Right atrium auricular region (tissue), 2 donors: ENCODE data around the gene TST. TPM values are rescaled to one million over a fixed set of nuclear protein-coding genes. Genes with fewer than 3 reads are reported as not detected.

Experiments used
- DNase-seq: peaks from one replicate; pipeline ENCODE4 v3.0.0-alpha.2; 2019; ENCODE audit warnings: low spot score
- H3K27ac ChIP-seq, 2 donors: fragments of 200-600 bp; sonication (generic); 1 replicate in 1 of 2; 2 replicates in 1 of 2; pipeline ENCODE4 v1.5.1; 2016 to 2019
- H3K27me3 ChIP-seq, 2 donors: fragments of 200-600 bp; sonication (generic); one replicate each; pipeline versions ENCODE4 v1.5.1 to v1.6.0; 2017 to 2019
- H3K36me3 ChIP-seq: fragments of 200-600 bp; sonication (generic); one replicate; pipeline ENCODE4 v1.5.1; 2016
- H3K4me1 ChIP-seq, 2 donors: fragments of 200-600 bp; sonication (generic); one replicate each; pipeline versions ENCODE4 v1.5.1 to v1.6.0; 2017 to 2019
- H3K4me3 ChIP-seq, 2 donors: fragments of 200-600 bp; sonication (generic); 1 replicate in 1 of 2; 2 replicates in 1 of 2; pipeline ENCODE4 v1.5.1; 2017 to 2019; ENCODE audit warnings: mild to moderate bottlenecking in 1 of 2, moderate library complexity in 1 of 2
- H3K9me3 ChIP-seq, 2 donors: fragments of 200-600 bp; sonication (generic); one replicate each; pipeline ENCODE4 v1.5.1; 2019
- CTCF ChIP-seq, 2 donors: fragments of 200-600 bp; sonication (generic); IDR thresholded peaks; one replicate each; pipeline ENCODE4 v1.5.1; 2019; ENCODE audit warnings: antibody characterized with exemption in 2 of 2
- total RNA-seq, 2 donors: library from RNA; depleted of rRNA; stranded (reverse); fragments of >200 nt; gene quantifications; one replicate each; pipeline ENCODE4 v1.1.0, GENCODE V29; 2016

TST gene
- total RNA-seq, 2 donors from 2014 or later, result 55.0 to 82.1 TPM

- TF ChIP-seq CTCF (IDR thresholded peaks at IDR 0.05), result peak; percentile 88 to 94
- peaks cover 0 to 7% of the 10 kb centered on the region in 2 donors for H3K4me1 ChIP-seq
- no peaks in the 10 kb centered on the region for H3K27me3 ChIP-seq
- H3K4me3 ChIP-seq, result peak overlapping the region; percentile 22 to 42
- no peaks in the 10 kb centered on the region for H3K9me3 ChIP-seq
- H3K36me3 ChIP-seq, result no peaks in the 10 kb centered on the region
- peak; percentile 93 for DNase-seq
- no peak overlapping the region for H3K27ac ChIP-seq
These were observed 41.1 kb downstream of the TST start for GRCh38 chr22:36977947-36978660.

- Histone ChIP-seq H3K9me3 (no peaks in the 10 kb centered on the region), H3K36me3 (no peaks in the 10 kb centered on the region), H3K4me3 (peak overlapping the region; percentile 22 to 42), H3K27me3 (no peaks in the 10 kb centered on the region), H3K27ac (no peak overlapping the region), H3K4me1 (peaks cover 0 to 7% of the 10 kb centered on the region in 2 donors)
- no peak for DNase-seq
- peak in 1 of 2 donors; percentile 30 for TF ChIP-seq CTCF (IDR thresholded peaks at IDR 0.05)
These were observed 41.8 kb downstream of the TST start for GRCh38 chr22:36977401-36977861.

GRCh38 chr22:36976606-36977005 is 42.6 kb downstream of the TST start:
- H3K27me3 ChIP-seq, result no peaks in the 10 kb centered on the region
- H3K27ac ChIP-seq, result no peak overlapping the region
- H3K36me3 ChIP-seq, result no peaks in the 10 kb centered on the region
- no peak for TF ChIP-seq CTCF (IDR thresholded peaks at IDR 0.05)
- peaks cover 0 to 7% of the 10 kb centered on the region in 2 donors for H3K4me1 ChIP-seq
- DNase-seq, result no peak
- no peak overlapping the region for H3K4me3 ChIP-seq
- H3K9me3 ChIP-seq, result no peaks in the 10 kb centered on the region

- no peak for DNase-seq
- TF ChIP-seq CTCF (IDR thresholded peaks at IDR 0.05), result no peak
- no peak overlapping the region for H3K27ac ChIP-seq
These were observed 47.7 kb downstream of the TST start for GRCh38 chr22:36971341-36972125.

GRCh38 chr22:36968249-36968964 is 50.8 kb downstream of the TST start:
- Histone ChIP-seq H3K9me3 (no peaks in the 10 kb centered on the region), H3K36me3 (no peaks in the 10 kb centered on the region), H3K4me1 (no peaks in the 10 kb centered on the region), H3K4me3 (no peak overlapping the region), H3K27me3 (no peaks in the 10 kb centered on the region), H3K27ac (no peak overlapping the region)
- TF ChIP-seq CTCF (IDR thresholded peaks at IDR 0.05), result no peak
- DNase-seq, result no peak

More at GRCh38 chr22:36971341-36972125, 47.7 kb downstream of the TST start:
- H3K4me3 ChIP-seq, result no peak overlapping the region
- no peaks in the 10 kb centered on the region for H3K9me3 ChIP-seq
- no peaks in the 10 kb centered on the region for H3K27me3 ChIP-seq
- no peaks in the 10 kb centered on the region for H3K4me1 ChIP-seq
- no peaks in the 10 kb centered on the region for H3K36me3 ChIP-seq
